Caco-2 (cell line): ENCODE measurements around the gene HID1. TPM values are rescaled to one million over a fixed set of nuclear protein-coding genes. Genes with fewer than 3 reads are reported as not detected.
"Not testable (repeated sequence)": the region's sequence is repeated elsewhere in the genome, so short reads cannot be mapped to it uniquely, and the experiment has no call there.

Experiments
- BruUV-seq: library from RNA; stranded (reverse); fragments of 400-500 nt; replicated peaks from 2 replicates; lab custom pipeline; 2021; lab: Mats Ljungman, UMichigan
- CTCF ChIA-PET: fragments of 300-600 bp; sonication (Branson Sonifier 250); formaldehyde crosslinking; loops from one replicate; lab custom pipeline; 2022; ENCODE audit warnings: antibody characterized with exemption; lab: Charles Lee
- POLR2A ChIA-PET: fragments of 300-600 bp; sonication (Branson Sonifier 250); formaldehyde crosslinking; loops from one replicate; lab custom pipeline; 2022; ENCODE audit warnings: antibody characterized with exemption; lab: Charles Lee
- DNase-seq, 2 experiments: peaks; one replicate each; pipeline versions ENCODE4 v3.0.0 to v3.0.0-alpha.2; 2020 to 2022
- H3K27me3 ChIP-seq: replicated peaks from 2 replicates; pipeline ENCODE4 v1.6.0; 2011; ENCODE audit warnings: low read length; ENCODE audit not compliant: control insufficient read depth, insufficient read depth
- H3K36me3 ChIP-seq: 2 replicates; pipeline ENCODE4 v1.5.1; 2011; ENCODE audit warnings: low read length; ENCODE audit not compliant: control insufficient read depth, insufficient read depth
- H3K4me1 ChIP-seq: fragments of 250-450 bp; sonication (Bioruptor Pico); 2 replicates; pipeline ENCODE4 v1.5.1; 2020; ENCODE audit warnings: mild to moderate bottlenecking
- H3K4me3 ChIP-seq: 2 replicates; pipeline ENCODE4 v1.5.1; 2011; ENCODE audit warnings: low read depth, mild to moderate bottlenecking, control low read depth, low read length
- H3K9me3 ChIP-seq: fragments of 250-450 bp; sonication (Bioruptor Pico); 2 replicates; pipeline ENCODE4 v1.5.1; 2020; ENCODE audit warnings: mild to moderate bottlenecking, moderate library complexity
- H3K27ac Mint-ChIP-seq: one replicate; pipeline ENCODE4 v1.8.0; 2022; ENCODE audit warnings: mixed read lengths; ENCODE audit not compliant: unreplicated experiment
- H3K27me3 Mint-ChIP-seq: one replicate; pipeline ENCODE4 v1.8.0; 2022; ENCODE audit warnings: mixed read lengths; ENCODE audit not compliant: insufficient read depth, unreplicated experiment
- H3K36me3 Mint-ChIP-seq: one replicate; pipeline ENCODE4 v1.8.0; 2022; ENCODE audit warnings: mild to moderate bottlenecking, mixed read lengths; ENCODE audit not compliant: insufficient read depth, unreplicated experiment
- H3K4me1 Mint-ChIP-seq: one replicate; pipeline ENCODE4 v1.8.0; 2022; ENCODE audit warnings: low read depth, mixed read lengths; ENCODE audit not compliant: unreplicated experiment
- H3K4me3 Mint-ChIP-seq: one replicate; pipeline ENCODE4 v1.8.0; 2022; ENCODE audit warnings: mild to moderate bottlenecking, moderate library complexity, mixed read lengths; ENCODE audit not compliant: unreplicated experiment
- H3K9me3 Mint-ChIP-seq: one replicate; pipeline ENCODE4 v1.8.0; 2022; ENCODE audit warnings: mixed read lengths; ENCODE audit not compliant: unreplicated experiment
- CTCF ChIP-seq, 2 experiments: fragments of 200-600 bp in 1 of 2; IDR thresholded peaks; 1 replicate in 1 of 2; 2 replicates in 1 of 2; pipeline versions ENCODE4 v1.5.1 to v1.8.0; 2011 to 2022; ENCODE audit warnings: antibody characterized with exemption in 1 of 2, control low read depth in 1 of 2, inconsistent platforms in 1 of 2, low read depth in 1 of 2, low read length in 1 of 2, mild to moderate bottlenecking in 1 of 2, moderate library complexity in 1 of 2; ENCODE audit not compliant: insufficient read depth in 1 of 2, severe bottlenecking in 1 of 2, unreplicated experiment in 1 of 2
- intact Hi-C: fragments of 100-400 bp; cut with micrococcal nuclease; formaldehyde crosslinking; loops from one replicate; pipeline ENCODE4 v1.10.0; 2022; ENCODE audit not compliant: unreplicated experiment
- total RNA-seq: library from RNA; stranded (reverse); gene quantifications from 2 replicates; pipeline ENCODE4 v1.2.3, GENCODE V29; 2022

The HID1 gene
- total RNA-seq, 1 experiment from 2014 or later, result 29.8 TPM

GRCh38 chr17:74970395-74970794 is 2.2 kb downstream of the HID1 start:
- Mint-ChIP-seq H3K9me3 (no peaks in the 10 kb centered on the region), H3K4me3 (peak overlapping the region; percentile 84), H3K27me3 (no peaks in the 10 kb centered on the region), H3K27ac (no peak overlapping the region), H3K4me1 (peaks cover 28% of the 10 kb centered on the region), H3K36me3 (peaks cover 6% of the 10 kb centered on the region)
- H3K4me1 ChIP-seq, result peaks cover 36% of the 10 kb centered on the region
- H3K4me3 ChIP-seq, result no peak overlapping the region
- intact Hi-C loops, result no loop called here
- H3K9me3 ChIP-seq, result no peaks in the 10 kb centered on the region
- BruUV-seq, result no TSS peak
- POLR2A ChIA-PET, result no interaction called here
- no peak for DNase-seq
- no peaks in the 10 kb centered on the region for H3K36me3 ChIP-seq
- H3K27me3 ChIP-seq, result no peaks in the 10 kb centered on the region
- TF ChIP-seq CTCF (IDR thresholded peaks at IDR 0.05; ENCODE audit: insufficient read depth in 1 of 2, low read depth in 1 of 2, low read length in 1 of 2, severe bottlenecking in 1 of 2, unreplicated experiment in 1 of 2), result no peak
- CTCF ChIA-PET, result interaction anchor here (4.7 kb wide), 1 partner anchor 9 kb away, joined by 61 read pairs; no protein-coding TSS in a partner anchor

GRCh38 chr17:74969501-74969900 is 3.1 kb downstream of the HID1 start:
- H3K36me3 ChIP-seq, H3K36me3 Mint-ChIP-seq, H3K27me3 ChIP-seq, H3K27me3 Mint-ChIP-seq, DNase-seq, H3K4me3 ChIP-seq, BruUV-seq, intact Hi-C loops, H3K9me3 ChIP-seq, H3K4me3 Mint-ChIP-seq, H3K9me3 Mint-ChIP-seq: not testable (repeated sequence)
- Mint-ChIP-seq H3K4me1 (peaks cover 28% of the 10 kb centered on the region), H3K27ac (peak overlapping the region; percentile 83)
- peaks cover 36% of the 10 kb centered on the region for H3K4me1 ChIP-seq
- CTCF ChIA-PET, result interaction anchor here (0.7 kb wide), 1 partner anchor 59 kb away, joined by 5 read pairs; no protein-coding TSS in a partner anchor
- POLR2A ChIA-PET, result interaction anchor here (0.7 kb wide), 1 partner anchor 214 kb away, joined by 12 read pairs; no protein-coding TSS in a partner anchor

- ChIA-PET POLR2A (interaction anchor here (1.0 kb wide), 1 partner anchor 19 kb away, joined by 4 read pairs; the partner anchor contains the start of gene CDR2L), CTCF (interaction anchor here (0.6 to 1.5 kb wide), 4 partner anchors 19 to 91 kb away, joined by 3 to 12 read pairs (median 4); partner anchors contain the start of genes CDR2L and MRPL58)
- peak overlapping the region; percentile 83 for H3K27ac Mint-ChIP-seq
- no peaks in the 10 kb centered on the region for H3K27me3 Mint-ChIP-seq
- Histone ChIP-seq H3K27me3 (no peaks in the 10 kb centered on the region), H3K4me3 (no peak overlapping the region), H3K9me3 (no peaks in the 10 kb centered on the region), H3K4me1 (peaks cover 36% of the 10 kb centered on the region), H3K36me3 (no peaks in the 10 kb centered on the region)
- TF ChIP-seq CTCF (IDR thresholded peaks at IDR 0.05; ENCODE audit: insufficient read depth in 1 of 2, low read depth in 1 of 2, low read length in 1 of 2, severe bottlenecking in 1 of 2, unreplicated experiment in 1 of 2), result no peak
- H3K4me1 Mint-ChIP-seq, result peaks cover 28% of the 10 kb centered on the region
- no TSS peak for BruUV-seq
- peak; percentile 73 to 78 for DNase-seq
- H3K9me3 Mint-ChIP-seq, result no peaks in the 10 kb centered on the region
- intact Hi-C loops, result no loop called here
- H3K4me3 Mint-ChIP-seq, result peak overlapping the region; percentile 27
- peaks cover 6% of the 10 kb centered on the region for H3K36me3 Mint-ChIP-seq
Observed at GRCh38 chr17:74968361-74968780, 4.2 kb downstream of the HID1 start.
